SH-SY5Y (cell line): ENCODE results near the gene PAQR6.

Source experiments
- GATA2 ChIP-seq: IDR thresholded peaks from 2 replicates; pipeline ENCODE4 v1.6.1; 2011; ENCODE audit warnings: mild to moderate bottlenecking, low read depth, low read length
- GATA3 ChIP-seq: IDR thresholded peaks from 2 replicates; pipeline ENCODE4 v1.6.1; 2011; ENCODE audit warnings: low read depth, mild to moderate bottlenecking, low read length, moderate library complexity

PAQR6 gene

DNA sequence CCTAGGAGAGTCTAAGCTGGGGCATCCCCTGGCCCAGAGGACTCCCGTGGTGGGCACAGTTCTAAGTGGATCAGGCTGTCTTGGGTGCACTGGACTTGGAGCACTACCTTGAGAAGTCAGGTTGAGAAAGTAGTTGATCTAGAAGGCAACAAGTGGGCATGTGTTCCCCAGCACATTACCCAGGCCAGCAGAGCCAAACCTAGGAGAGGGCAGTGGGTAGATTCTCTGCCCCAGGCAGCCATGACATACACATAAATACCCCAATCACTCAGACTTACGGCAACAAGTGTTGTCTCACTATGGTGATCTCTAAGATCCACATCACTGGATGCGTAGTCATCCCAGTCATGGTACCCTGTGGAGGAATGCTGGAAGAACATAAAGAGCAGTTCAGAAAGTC is 36.6 kb downstream of the PAQR6 start:
- TF ChIP-seq GATA2 (no peak), GATA3 (no peak)

GRCh38 chr1:156204686-156205085 is 43.2 kb downstream of the PAQR6 start:
- no peak for TF ChIP-seq GATA2
- no peak for TF ChIP-seq GATA3

DNA sequence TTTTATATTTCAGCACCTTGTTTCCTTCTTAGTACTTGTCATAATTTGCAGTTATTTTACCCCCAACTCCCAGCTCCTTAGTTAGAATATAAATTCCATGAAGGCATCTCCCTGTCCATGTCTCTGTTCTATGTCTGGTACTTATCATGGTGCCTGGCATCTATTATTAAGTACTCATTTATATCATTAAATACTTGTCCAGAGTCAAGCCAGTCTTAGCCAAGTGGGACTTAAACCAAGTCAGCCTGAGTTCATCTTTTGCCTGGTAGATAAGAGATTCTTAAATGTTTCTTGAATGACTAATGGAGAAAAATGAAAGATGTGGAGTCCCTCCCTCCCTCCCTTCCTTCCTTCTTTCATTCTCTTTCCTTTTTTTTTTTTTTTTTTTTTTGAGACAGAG is 44.5 kb downstream of the PAQR6 start:
- TF ChIP-seq GATA2 (no peak), GATA3 (no peak)

GRCh38 chr1:156200044-156200443 is 47.8 kb downstream of the PAQR6 start:
- TF ChIP-seq GATA2 (no peak), GATA3 (no peak)

DNA sequence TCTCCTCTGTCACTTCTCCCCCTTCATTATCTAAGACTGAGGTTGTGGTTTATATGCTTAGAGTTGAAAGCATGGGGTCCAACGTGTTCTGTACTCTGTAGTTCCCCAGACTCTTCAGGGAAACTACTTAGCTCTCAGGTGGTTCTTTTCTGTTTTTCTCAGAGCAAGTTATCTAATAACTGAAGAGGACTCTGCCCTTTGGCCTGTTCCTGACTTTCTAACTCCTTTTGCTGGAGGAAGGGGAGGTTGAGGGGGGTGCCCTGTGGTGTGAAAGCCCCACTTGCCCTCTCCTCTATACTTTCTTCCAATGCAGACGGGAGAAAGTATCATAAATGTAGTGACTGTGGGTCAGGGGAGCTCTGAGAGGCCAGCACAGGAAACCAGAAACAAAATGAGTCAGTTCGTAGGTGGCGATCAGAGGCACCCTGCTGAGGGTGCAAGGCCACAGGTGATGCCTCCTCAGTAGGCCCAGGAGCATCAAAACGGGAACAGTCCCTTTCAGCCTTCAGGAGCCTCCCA is 49.0 kb downstream of the PAQR6 start:
- TF ChIP-seq GATA3 (no peak), GATA2 (no peak)

GRCh38 chr1:156196445-156196844 is 51.4 kb downstream of the PAQR6 start:
- TF ChIP-seq GATA2 (no peak), GATA3 (no peak)

DNA sequence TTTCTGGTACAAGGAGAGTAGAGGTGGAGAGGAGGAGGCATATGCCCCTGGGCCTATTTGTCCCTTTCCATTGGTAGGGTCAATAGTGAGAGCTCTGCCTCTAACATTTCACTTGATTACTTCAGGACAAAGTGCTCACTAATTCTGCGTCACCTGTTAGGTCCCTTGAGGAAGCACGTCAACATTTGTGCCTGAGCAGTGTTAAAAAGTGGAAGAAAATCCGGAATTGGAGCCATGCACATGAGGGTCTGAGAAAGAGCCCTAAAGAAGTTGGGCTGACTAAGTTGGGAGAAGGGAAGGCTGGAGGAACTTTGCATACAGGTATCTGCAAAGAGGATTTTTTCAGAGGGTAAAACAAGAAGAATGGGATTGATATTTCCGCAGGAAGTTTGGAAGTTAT is 52.0 kb downstream of the PAQR6 start:
- no peak for TF ChIP-seq GATA2
- no peak for TF ChIP-seq GATA3

GRCh38 chr1:156194300-156194652 is 53.6 kb downstream of the PAQR6 start:
- TF ChIP-seq GATA2, result no peak

DNA sequence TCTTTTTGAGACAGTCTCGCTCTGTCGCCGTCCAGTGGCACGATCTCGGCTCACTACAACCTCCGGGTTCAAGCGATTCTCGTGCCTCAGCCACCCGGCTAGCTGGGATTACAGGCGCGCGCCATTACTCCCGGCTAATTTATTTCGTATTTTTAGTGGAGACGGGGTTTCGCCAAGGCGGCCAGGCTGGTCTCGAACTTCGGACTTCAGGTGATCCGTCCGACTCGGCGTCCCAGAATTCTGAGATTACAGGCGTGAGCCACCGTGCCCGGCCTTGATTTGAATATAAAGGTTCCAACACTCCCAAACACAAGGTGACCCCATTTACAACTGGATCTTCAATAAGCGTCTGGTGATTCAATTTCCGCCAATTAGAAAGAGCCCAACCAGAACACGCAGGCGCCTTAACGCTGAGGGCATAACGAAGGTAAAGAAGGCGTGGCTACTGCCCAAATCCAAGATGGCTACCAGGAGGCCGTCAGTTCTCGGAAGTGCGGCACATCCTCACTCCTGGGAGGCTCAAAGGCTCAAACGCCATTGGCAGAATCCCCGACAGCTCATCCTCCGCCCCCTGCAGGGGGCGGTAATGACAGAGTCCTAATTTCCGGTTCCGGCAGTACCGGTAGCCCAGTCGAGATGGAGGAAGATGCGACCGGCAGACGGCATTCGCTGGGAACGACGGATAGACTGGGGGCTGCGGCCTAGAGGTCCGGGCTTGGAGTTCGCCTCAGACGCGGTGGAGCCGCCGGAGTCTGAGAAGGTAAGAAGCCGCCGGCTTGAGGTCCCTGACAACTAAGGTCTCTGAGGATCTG is 54.2 kb downstream of the PAQR6 start, which contains the start of gene SLC25A44:
Gene SLC25A44, plus strand, starts transcription at position 617 of the 812 bp plus-strand sequence. CDS start 5,744 bp downstream, outside the sequence.
- TF ChIP-seq GATA3 (no peak), GATA2 (peak; percentile 36; the same call in 1 of the 2 replicates)
